Measurements from ENCODE around the gene UTP4. TPM values are rescaled to one million over a fixed set of nuclear protein-coding genes. Genes with fewer than 3 reads are reported as not detected.
A peak's percentile ranks its signal among the peaks of the same experiment; 100 is the strongest.

The UTP4 gene
- total RNA-seq, 2 experiments from 2014 or later: 56.3 to 59.7 TPM

DNA sequence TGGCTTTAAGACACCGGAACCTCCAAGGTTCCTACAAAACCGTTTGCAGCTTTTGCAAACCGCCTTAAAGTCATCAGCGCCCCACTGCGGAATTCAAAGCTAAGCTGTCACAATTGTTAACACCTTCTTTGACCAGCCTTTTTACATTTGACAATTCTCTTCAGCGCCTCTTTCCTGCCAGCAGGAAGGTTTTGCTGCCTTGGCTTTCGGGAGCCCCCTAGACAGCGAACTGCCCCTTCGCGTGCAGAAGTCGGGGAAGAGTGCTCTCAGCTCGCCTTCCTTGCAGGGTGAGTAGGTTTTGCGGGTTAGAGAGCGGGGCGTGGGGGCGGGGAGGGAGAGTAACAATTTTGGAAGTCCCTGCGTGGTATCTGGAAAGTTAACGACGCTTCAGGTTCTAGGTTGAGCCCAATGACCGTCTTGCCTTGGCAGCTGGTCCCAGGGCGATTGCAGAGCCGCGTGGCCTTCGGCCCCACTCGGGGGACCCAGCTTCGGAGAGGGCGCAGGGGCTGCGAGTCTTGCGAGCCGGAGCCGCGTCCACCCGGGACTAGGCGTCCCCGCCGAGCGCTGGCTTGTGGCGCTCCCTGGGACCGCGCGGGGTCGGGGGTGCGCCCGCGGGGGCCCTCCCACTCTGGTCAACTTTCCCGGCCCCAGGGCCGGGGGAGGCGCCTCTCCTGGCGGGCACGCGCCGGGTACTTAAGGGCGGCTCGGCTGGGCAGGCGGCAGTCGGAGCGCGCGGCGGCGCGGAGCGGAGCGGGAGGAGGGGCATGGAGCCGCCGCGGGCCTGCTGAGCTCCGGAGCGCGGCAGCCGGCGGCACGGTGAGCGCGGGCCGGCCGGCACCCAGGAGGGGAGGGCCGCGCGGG lies 26.7 kb upstream of the UTP4 start, which contains the start of gene HAS3:
Gene HAS3, plus strand, starts transcription at position 153 of the 861 bp plus-strand sequence. CDS start 3,743 bp downstream, outside the sequence.
- no peaks in the 10 kb centered on the region for H3K9me3 Mint-ChIP-seq (ENCODE audit: insufficient read depth)

GRCh38 chr16:69106491-69107315 lies 25.7 kb upstream of the UTP4 start:
- ATAC-seq: peak; percentile 17
- Mint-ChIP-seq H3K4me1 (ENCODE audit: low read depth) (peaks cover 20% of the 10 kb centered on the region), H3K27me3 (ENCODE audit: low read depth) (peaks cover 35% of the 10 kb centered on the region), H3K36me3 (ENCODE audit: low read depth) (peaks cover 3% of the 10 kb centered on the region), H3K4me3 (peak overlapping the region; percentile 40), H3K9me3 (ENCODE audit: insufficient read depth) (no peaks in the 10 kb centered on the region), H3K27ac (no peak overlapping the region)
- no peak for DNase-seq
- POLR2A ChIA-PET: interaction anchor here (1.2 kb wide), 1 partner anchor 25 kb away, joined by 5 read pairs; no protein-coding TSS in a partner anchor
- CTCF ChIA-PET: interaction anchor here (1.1 to 2.1 kb wide), 6 partner anchors 17 to 516 kb away, joined by 3 to 10 read pairs (median 6); partner anchors contain the start of genes CHTF8 and UTP4

More for the DNA sequence above, 26.7 kb upstream of the UTP4 start, which contains the start of gene HAS3:
- ChIA-PET POLR2A (interaction anchor here (1.2 kb wide), 1 partner anchor 26 kb away, joined by 5 read pairs; no protein-coding TSS in a partner anchor), CTCF (interaction anchor here (0.7 to 2.1 kb wide), 9 partner anchors 12 to 515 kb away, joined by 3 to 10 read pairs (median 6); partner anchors contain the start of genes CHTF8 and UTP4)
- Mint-ChIP-seq H3K27ac (no peak within 1 kb of the TSS), H3K36me3 (ENCODE audit: low read depth) (peaks cover 3% of the 10 kb centered on the region), H3K27me3 (ENCODE audit: low read depth) (peaks cover 37% of the 10 kb centered on the region), H3K4me1 (ENCODE audit: low read depth) (peaks cover 20% of the 10 kb centered on the region), H3K4me3 (peak within 1 kb of the TSS; percentile 72)
- DNase-seq: peak; percentile 51
- peak; percentile 81 for ATAC-seq

GRCh38 chr16:69107316-69107962 lies 25.0 kb upstream of the UTP4 start:
- Mint-ChIP-seq H3K4me1 (ENCODE audit: low read depth) (peaks cover 20% of the 10 kb centered on the region), H3K27ac (no peak overlapping the region), H3K36me3 (ENCODE audit: low read depth) (peaks cover 3% of the 10 kb centered on the region), H3K4me3 (peak overlapping the region; percentile 40), H3K9me3 (ENCODE audit: insufficient read depth) (no peaks in the 10 kb centered on the region), H3K27me3 (ENCODE audit: low read depth) (peaks cover 35% of the 10 kb centered on the region)
- no peak for DNase-seq
- ChIA-PET POLR2A (no interaction called here), CTCF (interaction anchor here (1.2 to 1.4 kb wide), 3 partner anchors 16 to 587 kb away, joined by 3 to 5 read pairs (median 5); no protein-coding TSS in a partner anchor)
- ATAC-seq: no peak

DNA sequence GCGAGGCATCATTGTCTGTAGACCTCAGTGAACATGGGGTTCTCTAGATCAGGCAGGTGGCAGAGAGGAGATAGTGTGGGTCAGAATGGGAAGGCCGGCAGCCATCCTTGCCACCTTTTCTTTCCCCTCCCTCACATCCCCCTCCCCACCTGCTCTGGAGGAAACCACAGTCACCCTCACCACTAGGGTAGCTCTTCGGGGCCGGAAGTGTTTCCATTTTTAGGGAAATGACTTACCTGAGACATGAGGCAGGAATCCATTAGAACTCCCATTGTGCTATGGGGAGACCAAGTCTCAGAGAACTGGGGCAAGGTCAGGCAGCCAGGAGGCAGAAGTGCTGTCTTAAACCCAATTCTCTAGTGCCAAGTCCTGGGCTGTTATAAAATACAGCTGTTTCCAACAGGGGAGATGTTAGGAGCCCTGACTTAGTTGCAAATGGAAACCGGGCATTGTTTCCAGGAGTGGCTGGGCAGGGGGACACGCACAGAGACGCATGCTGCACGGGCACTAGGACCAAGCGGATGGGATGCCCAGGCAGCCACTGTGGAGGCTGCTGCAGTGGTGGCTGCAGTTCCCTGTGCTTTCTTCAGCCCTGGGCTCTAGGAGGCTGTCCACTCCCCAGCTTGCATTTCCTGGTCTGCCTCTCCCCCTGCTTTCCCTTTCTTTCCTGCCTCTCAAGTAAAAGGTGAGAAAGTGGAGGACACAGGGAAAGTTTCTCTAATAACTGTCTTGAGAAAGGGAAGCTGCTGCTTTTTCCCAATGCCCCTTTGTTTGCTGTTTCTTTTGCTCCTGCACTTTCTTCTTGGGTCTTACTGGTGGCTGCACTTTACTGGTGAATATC lies 24.2 kb upstream of the UTP4 start:
- peaks cover 3% of the 10 kb centered on the region for H3K36me3 Mint-ChIP-seq (ENCODE audit: low read depth)
- DNase-seq (no peak), ATAC-seq (no peak)
- peaks cover 29% of the 10 kb centered on the region for H3K27me3 Mint-ChIP-seq (ENCODE audit: low read depth)
- no peak overlapping the region for H3K4me3 Mint-ChIP-seq
- no peaks in the 10 kb centered on the region for H3K9me3 Mint-ChIP-seq (ENCODE audit: insufficient read depth)
- ChIA-PET CTCF (interaction anchor here (1.2 to 1.4 kb wide), 3 partner anchors 15 to 587 kb away, joined by 3 to 5 read pairs (median 5); no protein-coding TSS in a partner anchor), POLR2A (no interaction called here)
- no peak overlapping the region for H3K27ac Mint-ChIP-seq
- H3K4me1 Mint-ChIP-seq (ENCODE audit: low read depth): peaks cover 20% of the 10 kb centered on the region

DNA sequence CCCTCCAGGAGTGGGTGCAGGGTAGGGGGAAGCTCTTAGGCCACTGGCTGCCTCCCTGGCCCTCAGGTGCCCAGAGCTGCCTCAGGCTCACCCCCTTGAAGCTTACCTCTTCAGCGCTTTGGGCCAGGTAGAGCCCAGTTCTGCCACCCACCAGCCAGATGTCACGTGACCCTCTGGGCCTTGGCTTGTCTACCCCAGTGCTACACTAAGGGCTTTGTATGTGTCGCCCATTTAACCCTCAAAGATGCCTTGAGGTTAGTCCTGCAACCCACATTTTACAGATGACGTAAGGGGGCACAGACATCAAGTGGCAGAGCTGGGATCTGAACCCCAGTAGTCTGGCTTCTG lies 23.6 kb upstream of the UTP4 start:
- peaks cover 20% of the 10 kb centered on the region for H3K4me1 Mint-ChIP-seq (ENCODE audit: low read depth)
- peaks cover 3% of the 10 kb centered on the region for H3K36me3 Mint-ChIP-seq (ENCODE audit: low read depth)
- ATAC-seq: no peak
- ChIA-PET CTCF (no interaction called here), POLR2A (interaction anchor here (0.5 kb wide), 1 partner anchor 23 kb away, joined by 5 read pairs; no protein-coding TSS in a partner anchor)
- no peak overlapping the region for H3K27ac Mint-ChIP-seq
- no peaks in the 10 kb centered on the region for H3K9me3 Mint-ChIP-seq (ENCODE audit: insufficient read depth)
- no peak overlapping the region for H3K4me3 Mint-ChIP-seq
- peaks cover 25% of the 10 kb centered on the region for H3K27me3 Mint-ChIP-seq (ENCODE audit: low read depth)
- no peak for DNase-seq

- peaks cover 3% of the 10 kb centered on the region for H3K36me3 Mint-ChIP-seq (ENCODE audit: low read depth)
- H3K9me3 Mint-ChIP-seq (ENCODE audit: insufficient read depth): no peaks in the 10 kb centered on the region
- POLR2A ChIA-PET: interaction anchor here (0.6 kb wide), 1 partner anchor 37 kb away, joined by 3 read pairs; no protein-coding TSS in a partner anchor
- H3K4me3 Mint-ChIP-seq: no peak overlapping the region
- peaks cover 18% of the 10 kb centered on the region for H3K4me1 Mint-ChIP-seq (ENCODE audit: low read depth)
- no peak for DNase-seq
- H3K27me3 Mint-ChIP-seq (ENCODE audit: low read depth): peaks cover 23% of the 10 kb centered on the region
- H3K27ac Mint-ChIP-seq: no peak overlapping the region
- ATAC-seq: no peak
- CTCF ChIA-PET: interaction anchor here (4.5 kb wide), 1 partner anchor 14 kb away, joined by 49 read pairs; no protein-coding TSS in a partner anchor
These were observed 22.8 kb upstream of the UTP4 start for GRCh38 chr16:69109486-69110270.

GRCh38 chr16:69110406-69110805 lies 22.0 kb upstream of the UTP4 start:
- H3K4me1 Mint-ChIP-seq (ENCODE audit: low read depth): peaks cover 15% of the 10 kb centered on the region
- no peak overlapping the region for H3K4me3 Mint-ChIP-seq
- ChIA-PET CTCF (interaction anchor here (4.5 kb wide), 1 partner anchor 14 kb away, joined by 49 read pairs; no protein-coding TSS in a partner anchor), POLR2A (no interaction called here)
- H3K9me3 Mint-ChIP-seq (ENCODE audit: insufficient read depth): no peaks in the 10 kb centered on the region
- ATAC-seq (no peak), DNase-seq (no peak)
- peaks cover 3% of the 10 kb centered on the region for H3K36me3 Mint-ChIP-seq (ENCODE audit: low read depth)
- H3K27ac Mint-ChIP-seq: no peak overlapping the region
- H3K27me3 Mint-ChIP-seq (ENCODE audit: low read depth): peaks cover 19% of the 10 kb centered on the region

GRCh38 chr16:69111216-69111875 lies 21.1 kb upstream of the UTP4 start:
- H3K9me3 Mint-ChIP-seq (ENCODE audit: insufficient read depth): no peaks in the 10 kb centered on the region
- no peak overlapping the region for H3K27ac Mint-ChIP-seq
- POLR2A ChIA-PET: interaction anchor here (0.6 kb wide), 1 partner anchor 28 kb away, joined by 3 read pairs; no protein-coding TSS in a partner anchor
- H3K36me3 Mint-ChIP-seq (ENCODE audit: low read depth): peaks cover 3% of the 10 kb centered on the region
- H3K4me1 Mint-ChIP-seq (ENCODE audit: low read depth): peaks cover 11% of the 10 kb centered on the region
- DNase-seq: no peak
- CTCF ChIA-PET: interaction anchor here (1.0 to 4.5 kb wide), 3 partner anchors 13 to 61 kb away, joined by 3 to 49 read pairs (median 3); no protein-coding TSS in a partner anchor
- ATAC-seq: no peak
- H3K27me3 Mint-ChIP-seq (ENCODE audit: low read depth): peaks cover 15% of the 10 kb centered on the region
- H3K4me3 Mint-ChIP-seq: no peak overlapping the region

GRCh38 chr16:69111876-69112230 lies 20.6 kb upstream of the UTP4 start:
- no peak overlapping the region for H3K27ac Mint-ChIP-seq
- POLR2A ChIA-PET: no interaction called here

More at GRCh38 chr16:69111876-69112230, 20.6 kb upstream of the UTP4 start:
- ATAC-seq (no peak), DNase-seq (no peak)
- Mint-ChIP-seq H3K27me3 (ENCODE audit: low read depth) (peaks cover 13% of the 10 kb centered on the region), H3K9me3 (ENCODE audit: insufficient read depth) (no peaks in the 10 kb centered on the region), H3K4me1 (ENCODE audit: low read depth) (peaks cover 9% of the 10 kb centered on the region), H3K36me3 (ENCODE audit: low read depth) (peaks cover 3% of the 10 kb centered on the region), H3K4me3 (no peak overlapping the region)
- CTCF ChIA-PET: interaction anchor here (0.8 to 4.5 kb wide), 4 partner anchors 9 to 61 kb away, joined by 3 to 49 read pairs (median 4); no protein-coding TSS in a partner anchor

Data from activated CD8-positive, alpha-beta T cell treated with anti-CD3 and anti-CD28 coated beads, Interleukin-2, amount 10 ng/mL, durations not matched to agents 7 days and 5 days (primary cell).